Ovary (tissue), 3 donors: ENCODE data around the gene GREM2.

ENCODE experiments used
- EP300 ChIP-seq: sonication (generic); formaldehyde crosslinking; IDR thresholded peaks from one replicate; pipeline ENCODE4 v1.6.1; 2017; ENCODE audit warnings: antibody characterized with exemption
- TF ChIP-seq, protein P1 (sequence below), 3 donors: fragments of 450-650 bp in 2 of 3; fragments of 200-600 bp in 1 of 3; IDR thresholded peaks; one replicate each; pipeline versions ENCODE4 v1.5.1 to v1.8.0; 2016 to 2022; ENCODE audit warnings: antibody characterized with exemption in 3 of 3, mild to moderate bottlenecking in 1 of 3
- donor health status: DM: no; HTN: no; CAD: no.

DNA sequence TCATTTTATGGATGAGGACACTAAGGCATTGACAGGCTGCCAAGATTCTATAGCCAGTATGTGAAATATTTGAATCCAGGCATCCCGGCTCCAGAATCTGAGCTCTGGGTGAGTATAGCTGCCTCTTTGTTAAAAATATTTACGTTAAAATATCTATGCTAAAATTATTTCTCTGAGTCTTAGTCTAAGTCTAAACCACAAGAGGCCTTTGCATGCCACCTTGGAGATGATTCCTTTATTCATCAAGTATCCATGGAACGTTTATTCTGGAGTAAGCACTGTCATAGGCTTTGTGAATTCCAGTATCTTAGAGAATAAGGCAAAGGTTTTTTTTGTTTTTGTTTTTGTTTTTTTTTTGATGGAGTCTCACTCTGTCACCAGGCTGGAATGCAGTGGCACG lies 116.4 kb downstream of the GREM2 start:
- TF ChIP-seq, protein P1, sequence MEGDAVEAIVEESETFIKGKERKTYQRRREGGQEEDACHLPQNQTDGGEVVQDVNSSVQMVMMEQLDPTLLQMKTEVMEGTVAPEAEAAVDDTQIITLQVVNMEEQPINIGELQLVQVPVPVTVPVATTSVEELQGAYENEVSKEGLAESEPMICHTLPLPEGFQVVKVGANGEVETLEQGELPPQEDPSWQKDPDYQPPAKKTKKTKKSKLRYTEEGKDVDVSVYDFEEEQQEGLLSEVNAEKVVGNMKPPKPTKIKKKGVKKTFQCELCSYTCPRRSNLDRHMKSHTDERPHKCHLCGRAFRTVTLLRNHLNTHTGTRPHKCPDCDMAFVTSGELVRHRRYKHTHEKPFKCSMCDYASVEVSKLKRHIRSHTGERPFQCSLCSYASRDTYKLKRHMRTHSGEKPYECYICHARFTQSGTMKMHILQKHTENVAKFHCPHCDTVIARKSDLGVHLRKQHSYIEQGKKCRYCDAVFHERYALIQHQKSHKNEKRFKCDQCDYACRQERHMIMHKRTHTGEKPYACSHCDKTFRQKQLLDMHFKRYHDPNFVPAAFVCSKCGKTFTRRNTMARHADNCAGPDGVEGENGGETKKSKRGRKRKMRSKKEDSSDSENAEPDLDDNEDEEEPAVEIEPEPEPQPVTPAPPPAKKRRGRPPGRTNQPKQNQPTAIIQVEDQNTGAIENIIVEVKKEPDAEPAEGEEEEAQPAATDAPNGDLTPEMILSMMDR (IDR thresholded peaks at IDR 0.05) = no peak
- no peak for TF ChIP-seq EP300
